ENCODE measurements around the gene CPED1.

Gene CPED1

GRCh38 chr7:121331048-121331447 lies 342.5 kb downstream of the CPED1 start:
- no peaks in the 10 kb centered on the region for H3K36me3 ChIP-seq (ENCODE audit: control insufficient read depth, insufficient read depth, low read length)
- peaks cover 45% of the 10 kb centered on the region for H3K27me3 ChIP-seq (ENCODE audit: control insufficient read depth, insufficient read depth, low read length)
- H3K9me3 ChIP-seq (ENCODE audit: control insufficient read depth, low read length): no peaks in the 10 kb centered on the region
- no peak overlapping the region for H3K4me3 ChIP-seq (ENCODE audit: low read length)
- H3K9ac ChIP-seq (ENCODE audit: low read length): no peak overlapping the region
- peaks cover 18% of the 10 kb centered on the region for H3K4me1 ChIP-seq (ENCODE audit: control insufficient read depth, insufficient read depth, low read length)

- peaks cover 45% of the 10 kb centered on the region for H3K27me3 ChIP-seq (ENCODE audit: control insufficient read depth, insufficient read depth, low read length)
- no peak overlapping the region for H3K9ac ChIP-seq (ENCODE audit: low read length)
- no peak overlapping the region for H3K4me3 ChIP-seq (ENCODE audit: low read length)
- H3K4me1 ChIP-seq (ENCODE audit: control insufficient read depth, insufficient read depth, low read length): peaks cover 18% of the 10 kb centered on the region
- no peaks in the 10 kb centered on the region for H3K36me3 ChIP-seq (ENCODE audit: control insufficient read depth, insufficient read depth, low read length)
- H3K9me3 ChIP-seq (ENCODE audit: control insufficient read depth, low read length): no peaks in the 10 kb centered on the region
Observed at GRCh38 chr7:121331574-121331973, 343.1 kb downstream of the CPED1 start.

GRCh38 chr7:121334376-121334775 lies 345.9 kb downstream of the CPED1 start:
- Histone ChIP-seq H3K4me3 (ENCODE audit: low read length) (no peak overlapping the region), H3K9ac (ENCODE audit: low read length) (no peak overlapping the region), H3K36me3 (ENCODE audit: control insufficient read depth, insufficient read depth, low read length) (no peaks in the 10 kb centered on the region), H3K27me3 (ENCODE audit: control insufficient read depth, insufficient read depth, low read length) (peaks cover 27% of the 10 kb centered on the region), H3K9me3 (ENCODE audit: control insufficient read depth, low read length) (no peaks in the 10 kb centered on the region), H3K4me1 (ENCODE audit: control insufficient read depth, insufficient read depth, low read length) (peaks cover 12% of the 10 kb centered on the region)

- H3K4me3 ChIP-seq (ENCODE audit: low read length): no peak overlapping the region
- no peak overlapping the region for H3K9ac ChIP-seq (ENCODE audit: low read length)
- H3K9me3 ChIP-seq (ENCODE audit: control insufficient read depth, low read length): no peaks in the 10 kb centered on the region
- peaks cover 20% of the 10 kb centered on the region for H3K27me3 ChIP-seq (ENCODE audit: control insufficient read depth, insufficient read depth, low read length)
- H3K36me3 ChIP-seq (ENCODE audit: control insufficient read depth, insufficient read depth, low read length): no peaks in the 10 kb centered on the region
- peaks cover 5% of the 10 kb centered on the region for H3K4me1 ChIP-seq (ENCODE audit: control insufficient read depth, insufficient read depth, low read length)
Observed at GRCh38 chr7:121334875-121335648, 346.6 kb downstream of the CPED1 start.

- Histone ChIP-seq H3K36me3 (ENCODE audit: control insufficient read depth, insufficient read depth, low read length) (no peaks in the 10 kb centered on the region), H3K9ac (ENCODE audit: low read length) (no peak overlapping the region), H3K27me3 (ENCODE audit: control insufficient read depth, insufficient read depth, low read length) (peaks cover 6% of the 10 kb centered on the region), H3K4me3 (ENCODE audit: low read length) (no peak overlapping the region), H3K4me1 (ENCODE audit: control insufficient read depth, insufficient read depth, low read length) (no peaks in the 10 kb centered on the region), H3K9me3 (ENCODE audit: control insufficient read depth, low read length) (no peaks in the 10 kb centered on the region)
Observed at GRCh38 chr7:121336579-121336978, 348.1 kb downstream of the CPED1 start.

- no peaks in the 10 kb centered on the region for H3K36me3 ChIP-seq (ENCODE audit: control insufficient read depth, insufficient read depth, low read length)
- no peak overlapping the region for H3K4me3 ChIP-seq (ENCODE audit: low read length)
- no peak overlapping the region for H3K9ac ChIP-seq (ENCODE audit: low read length)
- no peaks in the 10 kb centered on the region for H3K27me3 ChIP-seq (ENCODE audit: control insufficient read depth, insufficient read depth, low read length)
- no peaks in the 10 kb centered on the region for H3K4me1 ChIP-seq (ENCODE audit: control insufficient read depth, insufficient read depth, low read length)
- H3K9me3 ChIP-seq (ENCODE audit: control insufficient read depth, low read length): no peaks in the 10 kb centered on the region
Observed at GRCh38 chr7:121337398-121337797, 348.9 kb downstream of the CPED1 start.

GRCh38 chr7:121339082-121339481 lies 350.6 kb downstream of the CPED1 start:
- Histone ChIP-seq H3K36me3 (ENCODE audit: control insufficient read depth, insufficient read depth, low read length) (no peaks in the 10 kb centered on the region), H3K9ac (ENCODE audit: low read length) (no peak overlapping the region), H3K27me3 (ENCODE audit: control insufficient read depth, insufficient read depth, low read length) (no peaks in the 10 kb centered on the region), H3K9me3 (ENCODE audit: control insufficient read depth, low read length) (no peaks in the 10 kb centered on the region), H3K4me1 (ENCODE audit: control insufficient read depth, insufficient read depth, low read length) (no peaks in the 10 kb centered on the region), H3K4me3 (ENCODE audit: low read length) (no peak overlapping the region)

- Histone ChIP-seq H3K4me1 (ENCODE audit: control insufficient read depth, insufficient read depth, low read length) (no peaks in the 10 kb centered on the region), H3K9me3 (ENCODE audit: control insufficient read depth, low read length) (no peaks in the 10 kb centered on the region), H3K36me3 (ENCODE audit: control insufficient read depth, insufficient read depth, low read length) (no peaks in the 10 kb centered on the region), H3K27me3 (ENCODE audit: control insufficient read depth, insufficient read depth, low read length) (no peaks in the 10 kb centered on the region), H3K4me3 (ENCODE audit: low read length) (no peak overlapping the region), H3K9ac (ENCODE audit: low read length) (no peak overlapping the region)
Observed at GRCh38 chr7:121341933-121342332, 353.4 kb downstream of the CPED1 start.

GRCh38 chr7:121342631-121343030 lies 354.1 kb downstream of the CPED1 start:
- H3K9ac ChIP-seq (ENCODE audit: low read length): no peak overlapping the region
- H3K4me1 ChIP-seq (ENCODE audit: control insufficient read depth, insufficient read depth, low read length): no peaks in the 10 kb centered on the region
- H3K36me3 ChIP-seq (ENCODE audit: control insufficient read depth, insufficient read depth, low read length): no peaks in the 10 kb centered on the region
- no peaks in the 10 kb centered on the region for H3K27me3 ChIP-seq (ENCODE audit: control insufficient read depth, insufficient read depth, low read length)
- no peak overlapping the region for H3K4me3 ChIP-seq (ENCODE audit: low read length)
- no peaks in the 10 kb centered on the region for H3K9me3 ChIP-seq (ENCODE audit: control insufficient read depth, low read length)

- Histone ChIP-seq H3K4me1 (ENCODE audit: control insufficient read depth, insufficient read depth, low read length) (no peaks in the 10 kb centered on the region), H3K36me3 (ENCODE audit: control insufficient read depth, insufficient read depth, low read length) (no peaks in the 10 kb centered on the region), H3K4me3 (ENCODE audit: low read length) (no peak overlapping the region), H3K9me3 (ENCODE audit: control insufficient read depth, low read length) (no peaks in the 10 kb centered on the region), H3K9ac (ENCODE audit: low read length) (no peak overlapping the region), H3K27me3 (ENCODE audit: control insufficient read depth, insufficient read depth, low read length) (no peaks in the 10 kb centered on the region)
Observed at GRCh38 chr7:121343302-121343701, 354.8 kb downstream of the CPED1 start.

GRCh38 chr7:121344093-121344492 lies 355.6 kb downstream of the CPED1 start:
- Histone ChIP-seq H3K36me3 (ENCODE audit: control insufficient read depth, insufficient read depth, low read length) (no peaks in the 10 kb centered on the region), H3K9me3 (ENCODE audit: control insufficient read depth, low read length) (no peaks in the 10 kb centered on the region), H3K9ac (ENCODE audit: low read length) (no peak overlapping the region), H3K4me3 (ENCODE audit: low read length) (no peak overlapping the region), H3K27me3 (ENCODE audit: control insufficient read depth, insufficient read depth, low read length) (no peaks in the 10 kb centered on the region), H3K4me1 (ENCODE audit: control insufficient read depth, insufficient read depth, low read length) (no peaks in the 10 kb centered on the region)

- H3K27me3 ChIP-seq (ENCODE audit: control insufficient read depth, insufficient read depth, low read length): no peaks in the 10 kb centered on the region
- H3K36me3 ChIP-seq (ENCODE audit: control insufficient read depth, insufficient read depth, low read length): no peaks in the 10 kb centered on the region
- no peak overlapping the region for H3K4me3 ChIP-seq (ENCODE audit: low read length)
- H3K9me3 ChIP-seq (ENCODE audit: control insufficient read depth, low read length): no peaks in the 10 kb centered on the region
- no peak overlapping the region for H3K9ac ChIP-seq (ENCODE audit: low read length)
- no peaks in the 10 kb centered on the region for H3K4me1 ChIP-seq (ENCODE audit: control insufficient read depth, insufficient read depth, low read length)
Observed at GRCh38 chr7:121344497-121344896, 356.0 kb downstream of the CPED1 start.

All from mucosa of stomach (tissue), 1 donor.